GM19240 (cell line): ENCODE data around the gene DPP10.
"Not testable (repeated sequence)": the region's sequence is repeated elsewhere in the genome, so short reads cannot be mapped to it uniquely, and the experiment has no call there.

Experiments
- DNase-seq: peaks from one replicate; pipeline ENCODE4 v3.0.0; 2011; ENCODE audit warnings: low spot score; ENCODE audit not compliant: insufficient read length

The DPP10 gene

GRCh38 chr2:115400940-115401339 lies 958.5 kb downstream of the DPP10 start:
- no peak for DNase-seq

DNA sequence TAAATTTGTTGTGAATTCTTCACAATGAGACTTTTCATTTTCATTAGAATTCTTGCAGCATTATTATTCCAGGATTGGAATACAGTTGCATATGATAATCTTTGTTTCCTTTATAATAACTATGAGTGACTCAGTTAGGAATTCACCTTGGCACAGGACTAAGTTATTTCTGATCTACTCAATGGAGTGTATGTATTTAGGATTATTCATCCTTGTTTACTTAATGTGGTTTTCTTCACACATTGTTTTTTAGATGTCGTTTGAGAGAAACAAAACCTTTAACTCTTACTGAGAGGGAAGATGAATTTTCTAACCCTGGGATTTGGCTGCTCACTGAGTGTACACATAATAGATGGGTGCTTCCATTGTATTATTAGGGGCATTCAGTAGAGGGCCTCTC lies 970.1 kb downstream of the DPP10 start:
- DNase-seq, result no peak

- no peak for DNase-seq
Measured at GRCh38 chr2:115413791-115414190, 971.4 kb downstream of the DPP10 start.

DNA sequence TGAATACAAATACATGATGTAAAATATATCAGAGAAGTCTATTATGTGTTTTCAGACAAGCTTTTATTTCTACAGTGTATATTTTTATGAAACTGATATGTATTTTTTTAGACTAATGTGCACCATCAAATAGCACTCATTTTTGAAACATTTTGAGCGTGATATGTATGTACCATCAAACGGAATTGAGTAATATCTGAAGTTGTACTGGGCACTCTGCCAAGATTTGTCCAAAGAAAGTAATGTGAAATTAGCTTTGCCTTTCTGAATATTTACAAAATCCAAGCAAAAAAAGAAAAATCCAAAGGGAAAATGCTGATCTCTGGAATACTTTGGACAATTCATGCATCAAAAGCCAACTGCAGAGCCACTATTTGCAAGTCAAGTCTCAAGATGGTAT lies 972.0 kb downstream of the DPP10 start:
- no peak for DNase-seq

DNA sequence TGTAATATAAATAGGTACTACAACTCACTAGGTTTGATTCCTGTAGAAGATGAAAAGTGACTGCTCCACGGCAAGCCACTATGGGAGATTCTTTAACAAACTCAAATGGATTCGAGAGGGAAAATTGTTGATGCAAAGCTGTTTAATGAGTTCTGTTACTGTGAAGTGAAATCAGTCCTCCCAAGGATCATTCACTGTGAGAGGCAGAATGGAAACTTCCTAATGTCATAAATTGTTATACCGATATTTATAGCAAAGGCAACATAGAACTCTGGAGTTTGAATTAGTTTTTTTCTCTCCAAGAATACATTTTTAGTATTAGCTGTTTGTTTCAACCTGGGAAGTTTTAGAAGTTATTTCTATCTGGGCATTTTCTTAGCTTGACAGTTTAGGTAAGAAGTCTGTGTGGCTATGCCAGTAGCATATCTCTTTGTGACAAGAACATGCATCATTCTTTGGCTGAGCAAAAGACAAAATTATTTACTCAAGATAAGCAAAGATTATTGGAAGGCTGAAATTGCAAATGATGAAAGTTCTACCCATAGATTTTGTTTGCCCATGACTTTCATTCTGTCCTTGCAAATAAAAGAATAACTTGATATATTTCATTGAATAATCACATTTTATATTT lies 979.7 kb downstream of the DPP10 start:
- no peak for DNase-seq

GRCh38 chr2:115427436-115427835 lies 985.0 kb downstream of the DPP10 start:
- DNase-seq, result no peak

- not testable (repeated sequence) for DNase-seq
Measured at GRCh38 chr2:115440746-115441145, 998.3 kb downstream of the DPP10 start.

DNA sequence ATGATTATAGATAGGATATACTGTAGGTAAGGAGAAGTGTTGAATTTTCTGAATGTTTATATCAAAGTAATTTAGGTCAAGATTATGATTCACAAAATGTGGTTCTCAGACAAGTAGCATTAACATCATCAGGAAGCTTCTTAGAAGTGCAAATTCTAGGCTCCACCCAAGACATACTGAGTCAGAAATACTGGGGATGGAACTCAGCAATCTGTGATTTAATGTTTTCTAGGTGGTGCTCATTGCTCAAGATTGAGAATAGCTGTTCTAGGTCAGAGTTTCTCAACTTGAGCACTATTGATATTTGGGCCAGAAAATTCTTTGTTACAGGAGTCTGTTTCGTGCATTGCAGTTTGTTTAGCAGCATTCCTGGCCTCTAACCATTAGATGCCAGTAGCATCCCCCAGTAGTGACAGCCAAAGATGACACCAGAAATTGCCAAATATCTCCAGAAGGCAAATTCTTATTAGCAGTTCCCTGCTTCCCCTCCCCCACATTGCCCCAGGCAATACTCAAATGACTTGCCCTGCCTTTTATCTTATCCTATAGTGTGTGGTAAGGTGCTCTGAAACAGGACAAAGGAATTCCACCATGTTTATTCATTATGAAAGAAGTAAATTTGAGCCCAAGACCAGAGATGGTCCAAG lies 1001.2 kb downstream of the DPP10 start:
- DNase-seq, result no peak

DNA sequence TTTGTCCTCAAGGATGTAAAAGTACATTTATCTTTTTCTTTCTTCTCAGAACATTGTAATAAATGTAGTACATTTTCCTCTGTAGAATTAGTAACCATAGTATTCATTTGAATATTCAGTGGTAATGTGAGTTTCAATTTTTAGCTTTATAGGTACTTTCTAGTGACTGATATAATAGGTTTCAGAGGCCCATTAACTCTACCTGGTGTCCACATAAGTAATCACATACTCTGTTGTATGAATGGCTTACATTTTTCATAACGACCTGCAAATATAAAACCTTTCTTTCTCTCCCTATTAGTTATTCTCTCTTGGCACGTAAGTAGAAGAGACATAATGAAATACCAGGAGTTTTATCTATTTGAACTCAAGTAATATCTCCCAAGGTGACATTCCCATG lies 1017.6 kb downstream of the DPP10 start:
- DNase-seq, result no peak

DNA sequence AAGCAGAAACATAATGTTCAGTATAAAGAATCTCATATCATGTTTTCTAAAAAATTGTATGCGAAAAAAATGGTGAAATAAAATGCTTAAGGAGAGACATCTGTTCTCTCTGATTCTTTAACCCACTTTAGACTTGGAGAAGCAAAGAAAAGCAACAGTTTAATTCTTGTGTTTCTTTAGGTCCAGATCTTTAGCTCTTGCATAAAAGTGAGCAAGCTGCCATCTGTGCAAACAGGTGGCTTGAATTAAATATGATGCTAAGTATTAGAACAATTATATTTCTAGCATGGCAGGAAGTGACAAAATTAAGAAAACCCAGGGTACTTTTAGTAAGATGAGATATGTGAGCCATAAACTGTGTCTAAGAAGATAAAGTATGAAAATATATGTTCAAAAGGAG lies 1038.3 kb downstream of the DPP10 start:
- DNase-seq, result no peak

DNA sequence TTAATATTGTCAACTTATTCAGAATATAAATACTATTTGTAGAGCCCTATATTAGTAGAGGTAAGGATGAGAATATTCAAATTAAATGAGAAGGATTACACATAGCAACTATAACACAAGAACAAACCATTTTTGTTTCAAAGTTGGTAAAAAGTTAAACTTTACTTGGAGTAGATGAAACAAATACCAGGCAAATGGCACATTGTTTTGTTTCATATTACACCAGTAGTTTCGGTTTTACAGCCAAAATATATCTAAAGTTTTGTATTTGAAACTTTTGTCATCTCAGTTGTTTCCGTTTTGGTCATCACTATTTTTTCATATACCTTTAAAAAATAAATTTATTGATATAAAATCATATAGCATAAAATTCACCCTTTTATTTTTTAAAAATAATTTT lies 1039.4 kb downstream of the DPP10 start:
- no peak for DNase-seq

DNA sequence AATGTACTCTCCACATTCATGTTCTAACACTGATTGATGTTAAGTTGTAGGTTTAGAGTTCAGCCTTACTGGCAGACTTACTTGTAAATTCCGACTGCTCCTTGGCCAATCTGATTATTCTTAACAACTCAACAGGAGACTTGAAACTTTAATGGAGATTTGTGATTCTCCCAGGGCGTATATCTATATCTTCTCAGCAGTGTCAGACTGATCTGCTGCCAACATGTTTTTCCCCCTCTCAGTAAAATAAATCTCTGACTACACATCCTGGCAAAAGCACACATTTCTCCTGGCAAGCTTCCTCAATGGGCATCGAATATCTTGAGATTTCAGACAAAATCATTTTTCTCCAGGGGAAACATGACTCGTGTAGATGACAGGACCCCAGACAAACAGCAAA lies 1041.2 kb downstream of the DPP10 start:
- no peak for DNase-seq

DNA sequence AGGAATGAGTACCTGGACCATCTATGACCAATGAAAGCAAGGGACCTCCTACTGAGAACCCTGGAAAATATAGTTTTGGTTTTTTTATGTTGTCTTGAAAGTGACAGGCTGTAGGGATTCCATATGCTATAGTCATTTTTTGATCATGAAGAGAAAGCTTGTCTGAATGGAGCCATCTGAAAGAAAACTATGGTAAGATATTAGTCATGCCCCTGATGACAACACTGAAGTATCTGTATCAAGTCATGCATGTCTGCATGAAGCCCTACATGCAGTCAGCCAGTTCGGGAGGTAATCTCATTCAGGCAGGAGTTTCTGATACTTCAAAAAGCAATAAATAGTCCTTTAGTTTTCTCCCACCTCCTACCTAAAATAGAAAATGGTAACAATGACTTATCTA lies 1042.0 kb downstream of the DPP10 start:
- DNase-seq, result no peak

DNA sequence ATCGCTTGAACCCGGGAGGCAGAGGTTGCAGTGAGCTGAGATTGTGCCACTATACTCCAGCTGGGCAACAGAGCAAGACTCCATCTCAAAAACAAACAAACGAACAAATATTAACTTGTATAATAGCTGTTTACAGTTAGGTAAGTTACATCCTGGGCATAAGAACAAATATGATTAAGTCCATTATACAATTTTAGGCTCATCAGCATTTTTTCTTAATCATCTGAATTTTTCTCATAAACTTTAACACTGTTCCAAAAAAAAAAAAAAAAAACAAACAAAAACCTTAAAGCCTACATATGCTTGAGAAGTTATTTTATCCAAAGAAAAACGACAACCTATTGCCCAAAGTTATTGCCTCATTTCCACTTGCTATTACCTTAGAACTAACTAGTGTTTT lies 1042.5 kb downstream of the DPP10 start:
- DNase-seq, result no peak

- DNase-seq, result no peak
Measured at GRCh38 chr2:115491186-115491793, 1048.8 kb downstream of the DPP10 start.

DNA sequence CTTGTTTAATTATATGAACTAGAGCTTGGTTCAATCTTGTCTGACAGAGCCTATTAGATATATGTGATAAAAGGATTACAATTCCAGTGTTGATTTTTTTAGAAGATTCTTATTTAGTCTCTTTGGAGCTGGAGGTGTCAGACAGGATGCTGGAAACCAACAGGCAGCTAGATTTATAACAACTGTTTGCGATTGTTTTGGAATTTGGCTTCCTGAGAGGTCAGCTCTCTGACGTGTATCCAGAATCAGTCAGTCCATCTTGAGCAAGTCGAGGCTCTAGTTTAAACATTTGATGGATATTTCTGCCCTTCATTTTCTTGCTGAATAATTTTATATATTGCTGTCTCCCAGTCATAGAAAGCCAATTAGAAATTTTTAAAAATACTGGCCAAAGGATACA lies 1062.9 kb downstream of the DPP10 start:
- DNase-seq, result no peak

DNA sequence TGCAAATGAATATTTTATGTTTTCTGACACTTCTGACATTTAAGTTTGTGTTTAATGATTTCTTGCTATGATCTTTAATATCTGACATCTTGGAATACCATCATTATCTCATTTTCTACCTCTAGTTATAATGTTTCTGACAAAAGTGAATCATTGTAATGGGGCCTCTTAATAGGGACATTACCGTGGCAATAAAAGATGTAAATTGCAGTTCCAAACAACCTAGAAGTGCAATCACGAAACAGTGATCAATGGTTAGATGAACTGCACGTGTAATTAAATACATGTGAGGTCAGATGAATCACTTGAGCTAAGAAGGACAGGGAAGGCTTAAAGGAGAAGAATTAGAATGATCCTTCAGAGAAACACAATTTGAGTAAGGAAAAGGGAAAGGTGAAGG lies 1078.3 kb downstream of the DPP10 start:
- no peak for DNase-seq

GRCh38 chr2:115524452-115524851 lies 1082.0 kb downstream of the DPP10 start:
- DNase-seq, result no peak

DNA sequence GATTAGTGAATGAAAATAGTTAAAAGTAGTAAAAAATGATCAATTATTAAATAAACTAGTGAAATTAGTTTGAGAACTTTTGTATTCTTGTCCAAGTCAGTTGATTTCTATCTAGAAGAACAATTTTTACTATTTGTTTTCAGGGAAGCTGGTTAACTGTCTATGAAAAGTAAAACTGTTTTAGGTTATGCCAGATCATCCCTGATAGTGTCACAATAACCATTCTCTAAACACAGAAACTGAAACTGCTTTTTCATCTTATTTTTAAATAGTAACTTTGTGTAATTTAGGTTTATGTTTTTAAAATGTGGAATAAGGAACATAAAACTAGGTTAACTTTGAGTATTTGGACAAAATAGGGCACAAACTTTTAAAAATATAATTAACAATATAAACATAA lies 1087.2 kb downstream of the DPP10 start:
- DNase-seq, result no peak

- DNase-seq, result no peak
Measured at GRCh38 chr2:115533081-115533480, 1090.6 kb downstream of the DPP10 start.

DNA sequence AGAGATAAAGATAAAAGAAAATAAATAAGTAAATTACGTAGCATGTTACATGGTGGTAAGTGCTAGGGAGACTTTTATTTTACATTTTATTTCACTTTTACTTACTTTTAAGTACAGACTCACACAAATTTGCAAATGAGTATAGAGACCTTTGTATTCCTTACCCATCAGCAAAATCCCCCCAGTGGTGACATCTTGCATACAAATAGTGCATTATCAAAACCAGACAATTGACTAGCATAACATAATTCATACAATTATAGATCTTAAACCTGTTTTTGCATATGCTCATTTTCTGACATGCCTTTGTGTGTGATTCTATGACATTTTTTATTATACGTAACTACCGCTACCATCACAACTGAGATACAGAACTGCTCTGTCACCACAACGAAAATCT lies 1099.4 kb downstream of the DPP10 start:
- no peak for DNase-seq

- no peak for DNase-seq
Measured at GRCh38 chr2:115542331-115542730, 1099.9 kb downstream of the DPP10 start.

- DNase-seq, result no peak
Measured at GRCh38 chr2:115543024-115543423, 1100.6 kb downstream of the DPP10 start.
